PC-3 (cell line): ENCODE results near the gene GRB10. TPM values are rescaled to one million over a fixed set of nuclear protein-coding genes. Genes with fewer than 3 reads are reported as not detected.

Experiments used
- ATAC-seq: fragments of 200-7000 bp; cut with Tn5 transposase; 2 replicates; pipeline ENCODE4 v1.9.1; 2020; ENCODE audit warnings: mild to moderate bottlenecking, moderate library complexity
- BruUV-seq: library from RNA; stranded (reverse); fragments of 400-500 nt; replicated peaks from 2 replicates; lab custom pipeline; 2021; lab: Mats Ljungman, UMichigan
- CTCF ChIA-PET: fragments of 300-600 bp; sonication (Branson Sonifier 250); formaldehyde crosslinking; loops from one replicate; lab custom pipeline; 2022; ENCODE audit warnings: antibody characterized with exemption; lab: Charles Lee
- POLR2A ChIA-PET: fragments of 300-600 bp; sonication (Branson Sonifier 250); formaldehyde crosslinking; loops from one replicate; lab custom pipeline; 2022; ENCODE audit warnings: antibody characterized with exemption; ENCODE audit not compliant: unreplicated experiment; lab: Charles Lee
- DNase-seq: peaks from one replicate; pipeline ENCODE4 v3.0.0-alpha.2; 2015
- H2AFZ ChIP-seq: fragments of 300-600 bp; sonication (generic); 2 replicates; pipeline ENCODE4 v1.6.0; 2016; ENCODE audit warnings: antibody characterized with exemption, low read length
- H3F3A ChIP-seq: fragments of 300-600 bp; sonication (generic); one replicate; pipeline ENCODE4 v1.6.0; 2017; ENCODE audit warnings: antibody characterized with exemption, low read length, control low read depth, mild to moderate bottlenecking; ENCODE audit not compliant: unreplicated experiment
- H3K27ac ChIP-seq: fragments of 300-600 bp; sonication (generic); 2 replicates; pipeline ENCODE4 v1.5.1; 2016; ENCODE audit warnings: mild to moderate bottlenecking, low read length
- H3K27me3 ChIP-seq: fragments of 300-600 bp; sonication (generic); 2 replicates; pipeline ENCODE4 v1.6.1; 2016; ENCODE audit warnings: low read length, mixed read lengths
- H3K36me3 ChIP-seq: fragments of 300-600 bp; sonication (generic); 2 replicates; pipeline ENCODE4 v1.6.1; 2016; ENCODE audit warnings: low read depth, mixed run types, low read length, mixed read lengths
- H3K4me1 ChIP-seq: fragments of 300-600 bp; sonication (generic); 2 replicates; pipeline ENCODE4 v1.5.1; 2016; ENCODE audit warnings: low read length; ENCODE audit not compliant: insufficient read depth
- H3K4me2 ChIP-seq: fragments of 300-600 bp; sonication (generic); 2 replicates; pipeline ENCODE4 v1.6.0; 2016; ENCODE audit warnings: low read length
- H3K4me3 ChIP-seq: fragments of 300-600 bp; sonication (generic); 2 replicates; pipeline ENCODE4 v1.5.1; 2016; ENCODE audit warnings: mild to moderate bottlenecking, low read length, mixed read lengths
- H3K79me2 ChIP-seq: fragments of 300-600 bp; sonication (generic); 2 replicates; pipeline ENCODE4 v1.6.1; 2017; ENCODE audit warnings: low read length, mixed read lengths
- H3K9ac ChIP-seq: fragments of 300-600 bp; sonication (generic); 2 replicates; pipeline ENCODE4 v1.6.0; 2016; ENCODE audit warnings: mild to moderate bottlenecking, low read length
- H3K9me2 ChIP-seq: fragments of 300-600 bp; sonication (generic); replicated peaks from 2 replicates; pipeline ENCODE4 v1.6.1; 2016; ENCODE audit warnings: mixed run types, low read length, mixed read lengths
- H3K9me3 ChIP-seq: fragments of 300-600 bp; sonication (generic); 2 replicates; pipeline ENCODE4 v1.6.1; 2016; ENCODE audit warnings: low read length, mixed read lengths
- H4K20me1 ChIP-seq: fragments of 300-600 bp; sonication (generic); 2 replicates; pipeline ENCODE4 v1.6.1; 2016; ENCODE audit warnings: low read length, mixed read lengths
- CTCF ChIP-seq: fragments of 300-600 bp; sonication (generic); conservative IDR thresholded peaks from 2 replicates; pipeline ENCODE4 v1.5.1; 2017; ENCODE audit warnings: antibody characterized with exemption, low read depth, mild to moderate bottlenecking, low read length
- EZH2 ChIP-seq: fragments of 300-600 bp; sonication (generic); IDR thresholded peaks from one replicate; pipeline ENCODE4 v1.6.1; 2017; ENCODE audit warnings: antibody characterized with exemption, mild to moderate bottlenecking, low read length; ENCODE audit not compliant: unreplicated experiment
- EZH2phosphoT487 ChIP-seq: fragments of 300-600 bp; sonication (generic); IDR thresholded peaks from 2 replicates; pipeline ENCODE4 v1.6.1; 2018; ENCODE audit warnings: mild to moderate bottlenecking, antibody characterized with exemption, low read length, borderline replicate concordance
- intact Hi-C: fragments of 100-400 bp; cut with micrococcal nuclease; formaldehyde crosslinking; loops from 2 replicates; pipeline ENCODE4 v1.9.0; 2023
- total RNA-seq: library from RNA; depleted of rRNA; stranded (reverse); fragments of >200 nt; gene quantifications from 2 replicates; pipeline ENCODE4 v1.2.3, GENCODE V29; 2014

Gene GRB10
- total RNA-seq, 1 experiment from 2014 or later, result 61.3 TPM

- TF ChIP-seq EZH2 (no peak), CTCF (no peak), EZH2phosphoT487 (no peak)
- H3K4me3 ChIP-seq, result no peak overlapping the region
- H3K9me2 ChIP-seq, result no peaks in the 10 kb centered on the region
- H3F3A ChIP-seq, result no peaks in the 10 kb centered on the region
- no peak for ATAC-seq
- no peak overlapping the region for H2AFZ ChIP-seq
- no peaks in the 10 kb centered on the region for H3K27me3 ChIP-seq
- no peaks in the 10 kb centered on the region for H4K20me1 ChIP-seq
- no peak for DNase-seq
- no peak overlapping the region for H3K27ac ChIP-seq
- no peak overlapping the region for H3K4me2 ChIP-seq
- H3K9me3 ChIP-seq, result no peaks in the 10 kb centered on the region
- CTCF ChIA-PET, result no interaction called here
- BruUV-seq, result no TSS peak
- peaks cover 6% of the 10 kb centered on the region for H3K36me3 ChIP-seq
- POLR2A ChIA-PET, result no interaction called here
- H3K9ac ChIP-seq, result no peak overlapping the region
- intact Hi-C loops, result no loop called here
- no peaks in the 10 kb centered on the region for H3K4me1 ChIP-seq
- no peaks in the 10 kb centered on the region for H3K79me2 ChIP-seq
Observed at GRCh38 chr7:50603287-50603686, 179.4 kb downstream of the GRB10 start.

GRCh38 chr7:50599385-50599784, 183.3 kb downstream of the GRB10 start:
- BruUV-seq, result no TSS peak

More at GRCh38 chr7:50599385-50599784, 183.3 kb downstream of the GRB10 start:
- ChIA-PET POLR2A (interaction anchor here (0.7 kb wide), 1 partner anchor 1031 kb away, joined by 3 read pairs; no protein-coding TSS in a partner anchor), CTCF (no interaction called here)
- no peaks in the 10 kb centered on the region for H3K79me2 ChIP-seq
- no peak for TF ChIP-seq CTCF
- no peak for TF ChIP-seq EZH2phosphoT487
- no peak for TF ChIP-seq EZH2
- no peak overlapping the region for H2AFZ ChIP-seq
- no peaks in the 10 kb centered on the region for H3K27me3 ChIP-seq
- ATAC-seq (no peak), DNase-seq (no peak)
- no peak overlapping the region for H3K4me3 ChIP-seq
- intact Hi-C loops, result no loop called here
- H3K9me2 ChIP-seq, result no peaks in the 10 kb centered on the region
- H3K4me1 ChIP-seq, result no peaks in the 10 kb centered on the region
- H3F3A ChIP-seq, result no peaks in the 10 kb centered on the region
- no peak overlapping the region for H3K4me2 ChIP-seq
- no peak overlapping the region for H3K9ac ChIP-seq
- no peaks in the 10 kb centered on the region for H3K9me3 ChIP-seq
- no peak overlapping the region for H3K27ac ChIP-seq
- H4K20me1 ChIP-seq, result no peaks in the 10 kb centered on the region
- H3K36me3 ChIP-seq, result peaks cover 6% of the 10 kb centered on the region; the same call in 1 of the 2 replicates
